ENCODE data around the gene EXPH5.
"Not testable (repeated sequence)": the region's sequence is repeated elsewhere in the genome, so short reads cannot be mapped to it uniquely, and the experiment has no call there.

Gene EXPH5

GRCh38 chr11:108593214-108593922, at the start of gene EXPH5:
EXPH5 (minus strand) TSS chr11:108593768; CDS start chr11:108593536, 232 bp downstream.
- DNase-seq, result peak; percentile 98

GRCh38 chr11:108641752-108642151, 48.2 kb upstream of the EXPH5 start:
- DNase-seq, result not testable (repeated sequence)

GRCh38 chr11:108639146-108639545, 45.6 kb upstream of the EXPH5 start:
- no peak for DNase-seq

GRCh38 chr11:108636222-108636621, 42.7 kb upstream of the EXPH5 start:
- DNase-seq, result no peak

GRCh38 chr11:108635106-108635505, 41.5 kb upstream of the EXPH5 start:
- no peak for DNase-seq

GRCh38 chr11:108632041-108632704, 38.6 kb upstream of the EXPH5 start:
- no peak for DNase-seq

- DNase-seq, result no peak
Observed at GRCh38 chr11:108629274-108629673, 35.7 kb upstream of the EXPH5 start.

- no peak for DNase-seq
Observed at GRCh38 chr11:108628812-108629211, 35.2 kb upstream of the EXPH5 start.

GRCh38 chr11:108628326-108628725, 34.8 kb upstream of the EXPH5 start:
- DNase-seq, result no peak

- no peak for DNase-seq
Observed at GRCh38 chr11:108624196-108624925, 30.8 kb upstream of the EXPH5 start.

GRCh38 chr11:108622341-108622740, 28.8 kb upstream of the EXPH5 start:
- DNase-seq, result no peak

GRCh38 chr11:108620958-108621772, 27.6 kb upstream of the EXPH5 start:
- no peak for DNase-seq

- no peak for DNase-seq
Observed at GRCh38 chr11:108618529-108618928, 25.0 kb upstream of the EXPH5 start.

- no peak for DNase-seq
Observed at GRCh38 chr11:108617055-108617454, 23.5 kb upstream of the EXPH5 start.

- no peak for DNase-seq
Observed at GRCh38 chr11:108616549-108616948, 23.0 kb upstream of the EXPH5 start.

- DNase-seq, result no peak
Observed at GRCh38 chr11:108614086-108614485, 20.5 kb upstream of the EXPH5 start.

GRCh38 chr11:108609682-108610081, 16.1 kb upstream of the EXPH5 start:
- no peak for DNase-seq

- no peak for DNase-seq
Observed at GRCh38 chr11:108608548-108608947, 15.0 kb upstream of the EXPH5 start.

GRCh38 chr11:108606495-108607160, 13.1 kb upstream of the EXPH5 start:
- DNase-seq, result no peak

GRCh38 chr11:108606070-108606469, 12.5 kb upstream of the EXPH5 start:
- DNase-seq, result no peak

GRCh38 chr11:108602818-108603217, 9.2 kb upstream of the EXPH5 start:
- DNase-seq, result not testable (repeated sequence)

GRCh38 chr11:108601150-108601549, 7.6 kb upstream of the EXPH5 start:
- no peak for DNase-seq
